ENCODE results near the gene SYN1. TPM values are rescaled to one million over a fixed set of nuclear protein-coding genes. Genes with fewer than 3 reads are reported as not detected.
"Not testable (repeated sequence)": the region's sequence is repeated elsewhere in the genome, so short reads cannot be mapped to it uniquely, and the experiment has no call there.

SYN1 gene
- 1 to 10 TPM in 2 of 6 experiments, under 1 TPM in 3, not detected in 1; 0.22 to 3.1 (median 0.37) TPM for total RNA-seq
- long read RNA-seq = 0 reads

DNA sequence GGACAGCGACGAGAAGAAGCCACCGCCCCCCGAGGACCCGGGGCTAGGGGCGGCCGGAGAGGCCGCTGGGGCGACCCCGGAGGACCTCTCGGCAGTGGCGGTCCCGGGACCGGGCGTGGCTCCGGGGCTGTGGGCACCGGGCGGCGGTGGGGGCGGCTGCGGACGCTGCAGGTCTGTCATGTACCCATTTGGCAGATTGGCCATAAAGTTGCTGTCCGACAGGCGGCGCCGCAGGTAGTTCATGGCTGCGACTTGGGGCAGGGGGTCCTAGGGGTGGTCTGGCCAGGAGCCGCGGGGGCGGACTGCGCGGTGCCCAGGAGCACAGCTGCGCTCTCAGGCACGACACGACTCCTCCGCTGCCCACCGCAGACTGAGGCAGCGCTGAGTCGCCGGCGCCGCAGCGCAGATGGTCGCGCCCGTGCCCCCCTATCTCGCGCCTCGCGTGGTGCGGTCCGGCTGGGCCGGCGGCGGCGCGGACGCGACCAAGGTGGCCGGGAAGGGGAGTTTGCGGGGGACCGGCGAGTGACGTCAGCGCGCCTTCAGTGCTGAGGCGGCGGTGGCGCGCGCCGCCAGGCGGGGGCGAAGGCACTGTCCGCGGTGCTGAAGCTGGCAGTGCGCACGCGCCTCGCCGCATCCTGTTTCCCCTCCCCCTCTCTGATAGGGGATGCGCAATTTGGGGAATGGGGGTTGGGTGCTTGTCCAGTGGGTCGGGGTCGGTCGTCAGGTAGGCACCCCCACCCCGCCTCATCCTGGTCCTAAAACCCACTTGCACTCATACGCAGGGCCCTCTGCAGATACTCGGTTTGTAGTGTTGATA lies at the start of gene SYN1:
Gene SYN1 (minus strand): TSS at position 372 of the 817 bp plus-strand sequence. CDS start 129 bp downstream, at position 243.
- H3K36me3 ChIP-seq = no peaks in the 10 kb centered on the region
- H3K4me3 ChIP-seq = peak within 1 kb of the TSS in 2 of 3 donors; percentile 14 to 32
- ATAC-seq (peak; percentile 89 to 96 (median 94)), DNase-seq (peak; percentile 66 to 84 (median 80))
- no peak within 1 kb of the TSS for H3K27ac ChIP-seq
- H3K9me3 ChIP-seq = no peaks in the 10 kb centered on the region
- no peaks in the 10 kb centered on the region for H3K4me1 ChIP-seq
- no peaks in the 10 kb centered on the region for H3K27me3 ChIP-seq
- intact Hi-C loops (cut with DNase I) = no loop called here
- whole genome bisulfite sequencing (ENCODE audit: insufficient coverage, low coverage, low lambda C conversion rate, missing lambda C conversion rate) = 64% methylated on average over 11 of the region's 88 CpGs
- TF ChIP-seq, protein P1, sequence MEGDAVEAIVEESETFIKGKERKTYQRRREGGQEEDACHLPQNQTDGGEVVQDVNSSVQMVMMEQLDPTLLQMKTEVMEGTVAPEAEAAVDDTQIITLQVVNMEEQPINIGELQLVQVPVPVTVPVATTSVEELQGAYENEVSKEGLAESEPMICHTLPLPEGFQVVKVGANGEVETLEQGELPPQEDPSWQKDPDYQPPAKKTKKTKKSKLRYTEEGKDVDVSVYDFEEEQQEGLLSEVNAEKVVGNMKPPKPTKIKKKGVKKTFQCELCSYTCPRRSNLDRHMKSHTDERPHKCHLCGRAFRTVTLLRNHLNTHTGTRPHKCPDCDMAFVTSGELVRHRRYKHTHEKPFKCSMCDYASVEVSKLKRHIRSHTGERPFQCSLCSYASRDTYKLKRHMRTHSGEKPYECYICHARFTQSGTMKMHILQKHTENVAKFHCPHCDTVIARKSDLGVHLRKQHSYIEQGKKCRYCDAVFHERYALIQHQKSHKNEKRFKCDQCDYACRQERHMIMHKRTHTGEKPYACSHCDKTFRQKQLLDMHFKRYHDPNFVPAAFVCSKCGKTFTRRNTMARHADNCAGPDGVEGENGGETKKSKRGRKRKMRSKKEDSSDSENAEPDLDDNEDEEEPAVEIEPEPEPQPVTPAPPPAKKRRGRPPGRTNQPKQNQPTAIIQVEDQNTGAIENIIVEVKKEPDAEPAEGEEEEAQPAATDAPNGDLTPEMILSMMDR (IDR thresholded peaks at IDR 0.05) = peak in 3 of 4 donors; percentile 10 to 11 (median 10)
- TF ChIP-seq POLR2A (IDR thresholded peaks at IDR 0.05) = no peak

DNA sequence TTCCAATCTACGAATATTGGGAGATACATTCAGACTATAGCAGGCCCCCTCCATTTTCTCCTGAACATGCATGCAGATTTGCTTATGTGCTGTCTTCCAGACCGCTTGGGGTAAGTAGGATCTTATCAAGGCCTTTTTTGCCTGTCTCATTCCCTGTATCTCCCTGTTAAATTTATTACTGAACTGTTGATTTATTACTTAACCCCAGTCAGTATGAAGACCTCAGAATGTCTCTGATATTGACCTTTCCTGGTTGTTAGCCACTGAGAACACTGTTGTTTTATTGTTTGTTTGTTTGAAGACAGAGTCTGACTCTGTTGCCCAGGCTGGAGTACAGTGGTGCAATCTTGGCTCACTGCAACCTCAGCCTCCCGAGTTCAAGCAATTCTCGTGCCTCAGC lies 46.1 kb upstream of the SYN1 start:
- H3K9me3 ChIP-seq; H3K27me3 ChIP-seq; H3K27ac ChIP-seq; intact Hi-C loops (cut with DNase I); H3K4me3 ChIP-seq; H3K4me1 ChIP-seq; H3K36me3 ChIP-seq; DNase-seq; ATAC-seq: not testable (repeated sequence)
- 57% methylated on average over 4 of the region's 4 CpGs for WGBS (ENCODE audit: insufficient coverage, low coverage, low lambda C conversion rate, missing lambda C conversion rate)

DNA sequence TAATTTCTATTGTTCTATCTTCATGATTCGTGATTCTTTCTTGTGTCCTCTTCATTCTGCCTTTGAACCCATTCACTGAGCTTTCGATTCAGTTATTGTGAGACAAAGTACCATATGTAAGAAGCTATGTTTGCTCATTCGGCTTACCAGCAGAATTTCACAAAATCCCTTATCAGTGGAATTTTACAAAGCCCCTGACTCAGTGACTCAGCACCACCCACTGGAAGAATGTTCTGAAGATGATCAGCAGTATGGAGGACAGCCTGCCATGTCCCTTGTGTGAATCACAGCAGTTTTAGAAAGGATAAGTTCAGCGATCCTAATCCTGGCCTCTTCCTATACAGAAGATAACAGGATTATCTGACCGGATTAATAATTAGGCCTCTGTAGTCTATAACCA lies 45.1 kb upstream of the SYN1 start:
- intact Hi-C loops (cut with DNase I) = no loop called here
- DNase-seq (no peak), ATAC-seq (no peak)
- H3K9me3 ChIP-seq = no peaks in the 10 kb centered on the region
- TF ChIP-seq POLR2A (IDR thresholded peaks at IDR 0.05) = no peak
- TF ChIP-seq, protein P1 (IDR thresholded peaks at IDR 0.05) = no peak
- no peaks in the 10 kb centered on the region for H3K27me3 ChIP-seq
- no peaks in the 10 kb centered on the region for H3K36me3 ChIP-seq
- no peak overlapping the region for H3K4me3 ChIP-seq
- WGBS (ENCODE audit: insufficient coverage, low coverage, low lambda C conversion rate, missing lambda C conversion rate) = 56% methylated on average over 4 of the region's 5 CpGs
- no peak overlapping the region for H3K27ac ChIP-seq
- no peaks in the 10 kb centered on the region for H3K4me1 ChIP-seq

DNA sequence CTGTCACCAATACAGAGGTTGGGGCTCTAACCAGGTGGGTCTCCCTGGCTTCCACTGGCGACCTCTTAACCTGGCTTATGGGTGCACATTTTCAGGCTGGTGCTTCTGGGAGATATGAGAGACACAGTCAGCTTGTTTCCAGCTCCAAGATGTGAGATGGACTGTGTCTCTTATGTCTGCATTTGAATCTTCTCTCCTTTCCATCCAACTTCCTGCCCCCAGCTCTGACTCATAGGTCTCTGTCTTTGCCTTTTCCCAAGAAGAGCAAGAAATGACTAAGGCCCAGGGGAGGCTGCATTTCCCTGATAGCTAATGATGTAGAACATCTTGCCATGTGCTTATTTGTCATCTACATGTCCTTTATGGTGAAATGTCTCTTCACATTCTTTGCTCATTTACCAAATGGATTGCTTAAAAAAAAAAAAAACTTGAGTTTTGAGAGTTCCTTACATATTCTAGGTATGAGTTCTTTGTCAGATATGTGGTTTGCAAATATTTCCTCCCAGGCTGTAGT lies 42.5 kb upstream of the SYN1 start:
- H3K9me3 ChIP-seq = no peaks in the 10 kb centered on the region
- H3K27ac ChIP-seq = no peak overlapping the region
- intact Hi-C loops (cut with DNase I) = no loop called here
- no peaks in the 10 kb centered on the region for H3K27me3 ChIP-seq
- peaks cover 0 to 3% (median 0%) of the 10 kb centered on the region in 4 donors for H3K36me3 ChIP-seq
- DNase-seq (no peak), ATAC-seq (no peak)
- TF ChIP-seq, protein P1 (IDR thresholded peaks at IDR 0.05) = no peak
- no peak for TF ChIP-seq POLR2A (IDR thresholded peaks at IDR 0.05)
- H3K4me3 ChIP-seq = no peak overlapping the region
- no peaks in the 10 kb centered on the region for H3K4me1 ChIP-seq
- WGBS (ENCODE audit: insufficient coverage, low coverage, low lambda C conversion rate, missing lambda C conversion rate) = 0% methylated on average over 1 of the region's 1 CpG

DNA sequence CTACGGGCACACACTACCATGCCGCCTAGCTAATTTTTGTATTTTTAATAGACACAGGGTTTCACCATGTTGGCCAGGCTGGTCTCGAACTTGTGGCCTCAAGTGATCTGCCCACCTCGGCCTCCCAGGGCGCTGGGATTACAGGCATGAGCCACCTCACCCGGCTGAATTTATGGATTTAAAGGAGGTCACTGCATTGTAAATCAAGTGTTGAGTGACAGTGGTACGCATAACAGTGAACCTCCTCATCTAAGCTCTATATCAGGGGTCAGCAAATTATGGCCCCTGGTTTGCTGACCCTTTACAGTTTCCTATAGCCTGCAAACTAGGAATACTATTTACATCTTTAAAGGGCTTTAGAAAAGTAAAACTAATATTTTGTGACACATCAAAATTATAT lies 41.9 kb upstream of the SYN1 start:
- DNase-seq = no peak
- Histone ChIP-seq H3K36me3 (peaks cover 0 to 10% (median under 1%) of the 10 kb centered on the region in 4 donors), H3K4me3 (no peak overlapping the region), H3K9me3 (no peaks in the 10 kb centered on the region), H3K27ac (no peak overlapping the region), H3K4me1 (no peaks in the 10 kb centered on the region), H3K27me3 (no peaks in the 10 kb centered on the region)
- intact Hi-C loops (cut with DNase I) = no loop called here
- no peak for ATAC-seq
- TF ChIP-seq, protein P1 (IDR thresholded peaks at IDR 0.05) = no peak
- TF ChIP-seq POLR2A (IDR thresholded peaks at IDR 0.05) = no peak
- WGBS (ENCODE audit: insufficient coverage, low coverage, low lambda C conversion rate, missing lambda C conversion rate) = 83% methylated on average over 1 of the region's 7 CpGs
